ENCODE data around the gene GRK4.
"Not testable (repeated sequence)": the region's sequence is repeated elsewhere in the genome, so short reads cannot be mapped to it uniquely, and the experiment has no call there.

GRK4 gene

DNA sequence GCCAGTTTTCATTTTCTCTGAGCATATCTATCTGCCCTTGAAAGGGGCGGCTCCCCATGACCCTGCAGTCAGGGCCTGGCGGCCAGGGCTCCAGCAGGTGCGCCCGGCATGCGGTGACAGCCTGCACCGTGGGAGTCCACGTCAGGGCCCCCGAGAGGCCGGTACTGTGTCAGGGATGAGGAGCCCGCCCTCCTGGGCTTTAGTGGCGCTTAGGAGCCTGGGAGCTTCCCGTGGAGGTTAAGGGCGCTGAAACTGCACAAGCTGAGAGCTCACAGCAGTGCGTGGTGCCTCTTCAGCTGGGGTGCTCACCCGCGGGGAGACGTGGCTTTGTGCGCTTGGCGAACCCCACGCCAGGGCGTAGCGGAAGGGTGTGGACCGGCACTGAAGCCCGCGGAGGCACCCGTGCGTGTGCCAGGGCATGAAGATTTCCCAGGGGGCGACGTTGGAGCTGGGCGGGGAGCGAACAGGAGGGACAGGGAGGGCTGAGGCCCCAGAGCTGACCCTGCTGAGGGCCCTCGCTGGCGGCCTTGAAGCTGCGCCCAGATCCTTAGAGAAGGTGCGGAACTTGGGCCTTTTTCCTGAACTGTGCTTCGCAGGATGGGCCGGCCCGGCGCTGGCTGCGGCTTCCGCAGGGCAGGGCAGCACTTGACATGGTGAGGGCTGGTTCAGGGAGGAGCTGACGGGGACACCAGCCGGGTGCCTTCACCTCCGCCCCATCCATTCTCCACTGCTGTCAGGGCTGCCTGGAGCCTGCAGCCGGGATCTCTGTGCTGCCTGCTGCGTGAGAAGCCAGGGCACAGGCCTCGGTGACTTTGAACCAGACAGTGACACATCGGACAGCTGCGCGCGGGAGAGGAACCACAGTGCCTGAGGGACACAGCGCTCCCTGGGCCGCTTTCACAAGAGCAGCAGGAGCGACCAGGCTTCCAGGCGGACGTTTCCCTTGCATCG is 78.1 kb downstream of the GRK4 start:
- H3K4me3 ChIP-seq (ENCODE audit: insufficient read depth, low read depth, low read length): no peak overlapping the region

GRCh38 chr4:3042226-3042625 is 78.9 kb downstream of the GRK4 start:
- Histone ChIP-seq H3K36me3 (ENCODE audit: control insufficient read depth, insufficient read depth, low read length) (no peaks in the 10 kb centered on the region), H3K4me1 (ENCODE audit: control insufficient read depth, insufficient read depth, low read length) (no peaks in the 10 kb centered on the region), H3K27ac (ENCODE audit: insufficient read depth, low read depth, low read length, poor library complexity, severe bottlenecking) (no peak overlapping the region), H3K4me3 (ENCODE audit: insufficient read depth, low read depth, low read length) (no peak overlapping the region), H3K9me3 (ENCODE audit: control insufficient read depth, low read length) (no peaks in the 10 kb centered on the region), H3K27me3 (ENCODE audit: control insufficient read depth, insufficient read depth, low read length, poor library complexity, severe bottlenecking) (peaks cover 24% of the 10 kb centered on the region)
- 83 to 85% methylated on average over 10 of the region's 10 CpGs for WGBS, 2 experiments

More for the DNA sequence above, 78.1 kb downstream of the GRK4 start:
- Histone ChIP-seq H3K4me1 (ENCODE audit: control insufficient read depth, insufficient read depth, low read length) (no peaks in the 10 kb centered on the region), H3K27me3 (ENCODE audit: control insufficient read depth, insufficient read depth, low read length, poor library complexity, severe bottlenecking) (peaks cover 24% of the 10 kb centered on the region), H3K9me3 (ENCODE audit: control insufficient read depth, low read length) (no peaks in the 10 kb centered on the region), H3K36me3 (ENCODE audit: control insufficient read depth, insufficient read depth, low read length) (no peaks in the 10 kb centered on the region), H3K27ac (ENCODE audit: insufficient read depth, low read depth, low read length, poor library complexity, severe bottlenecking) (no peak overlapping the region)
- 70 to 73% methylated on average over 57 of the region's 57 CpGs for WGBS, 2 experiments

- Histone ChIP-seq H3K36me3 (ENCODE audit: control insufficient read depth, insufficient read depth, low read length) (no peaks in the 10 kb centered on the region), H3K27ac (ENCODE audit: insufficient read depth, low read depth, low read length, poor library complexity, severe bottlenecking) (no peak overlapping the region), H3K4me1 (ENCODE audit: control insufficient read depth, insufficient read depth, low read length) (no peaks in the 10 kb centered on the region), H3K4me3 (ENCODE audit: insufficient read depth, low read depth, low read length) (no peak overlapping the region), H3K9me3 (ENCODE audit: control insufficient read depth, low read length) (no peaks in the 10 kb centered on the region), H3K27me3 (ENCODE audit: control insufficient read depth, insufficient read depth, low read length, poor library complexity, severe bottlenecking) (peaks cover 24% of the 10 kb centered on the region)
- 87 to 88% methylated on average over 11 of the region's 11 CpGs for WGBS, 2 experiments
Measured at GRCh38 chr4:3043282-3044020, 80.1 kb downstream of the GRK4 start.

GRCh38 chr4:3044870-3045819 is 81.8 kb downstream of the GRK4 start:
- 93 to 94% methylated on average over 22 of the region's 22 CpGs for WGBS, 2 experiments

GRCh38 chr4:3046162-3046561 is 82.8 kb downstream of the GRK4 start:
- H3K4me1 ChIP-seq (ENCODE audit: control insufficient read depth, insufficient read depth, low read length): no peaks in the 10 kb centered on the region
- 90 to 93% methylated on average over 7 of the region's 7 CpGs for WGBS, 2 experiments

More at GRCh38 chr4:3044870-3045819, 81.8 kb downstream of the GRK4 start:
- Histone ChIP-seq H3K4me3 (ENCODE audit: insufficient read depth, low read depth, low read length) (no peak overlapping the region), H3K27ac (ENCODE audit: insufficient read depth, low read depth, low read length, poor library complexity, severe bottlenecking) (no peak overlapping the region), H3K27me3 (ENCODE audit: control insufficient read depth, insufficient read depth, low read length, poor library complexity, severe bottlenecking) (peaks cover 24% of the 10 kb centered on the region), H3K36me3 (ENCODE audit: control insufficient read depth, insufficient read depth, low read length) (no peaks in the 10 kb centered on the region), H3K9me3 (ENCODE audit: control insufficient read depth, low read length) (no peaks in the 10 kb centered on the region), H3K4me1 (ENCODE audit: control insufficient read depth, insufficient read depth, low read length) (no peaks in the 10 kb centered on the region)

DNA sequence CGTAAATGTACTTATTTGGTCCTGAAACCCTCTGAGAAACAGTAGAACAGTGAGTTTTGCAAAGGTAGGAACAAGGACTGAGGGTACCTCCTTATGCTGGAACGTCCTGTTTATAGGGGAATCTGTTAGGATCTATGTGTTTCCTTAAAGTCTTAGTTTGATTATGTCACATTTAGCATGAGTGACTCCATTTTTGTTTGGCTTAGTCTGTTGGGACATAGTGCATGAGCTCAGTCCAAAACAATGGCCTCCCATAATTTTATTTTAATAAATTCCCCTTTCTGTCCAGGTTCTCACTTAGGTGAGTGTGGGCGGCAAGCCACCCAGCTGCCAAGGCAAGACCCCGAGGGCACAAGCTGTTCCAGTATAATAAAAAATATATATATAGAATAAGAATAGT is 83.3 kb downstream of the GRK4 start:
- no peaks in the 10 kb centered on the region for H3K36me3 ChIP-seq (ENCODE audit: control insufficient read depth, insufficient read depth, low read length)
- no peaks in the 10 kb centered on the region for H3K4me1 ChIP-seq (ENCODE audit: control insufficient read depth, insufficient read depth, low read length)
- WGBS, 2 experiments: 82 to 94% methylated on average over 2 to 3 of the region's 4 CpGs
- H3K27me3 ChIP-seq (ENCODE audit: control insufficient read depth, insufficient read depth, low read length, poor library complexity, severe bottlenecking): peaks cover 13% of the 10 kb centered on the region
- no peak overlapping the region for H3K27ac ChIP-seq (ENCODE audit: insufficient read depth, low read depth, low read length, poor library complexity, severe bottlenecking)
- H3K4me3 ChIP-seq (ENCODE audit: insufficient read depth, low read depth, low read length): no peak overlapping the region
- H3K9me3 ChIP-seq (ENCODE audit: control insufficient read depth, low read length): no peaks in the 10 kb centered on the region

More at GRCh38 chr4:3046162-3046561, 82.8 kb downstream of the GRK4 start:
- Histone ChIP-seq H3K4me3 (ENCODE audit: insufficient read depth, low read depth, low read length) (no peak overlapping the region), H3K27ac (ENCODE audit: insufficient read depth, low read depth, low read length, poor library complexity, severe bottlenecking) (no peak overlapping the region), H3K27me3 (ENCODE audit: control insufficient read depth, insufficient read depth, low read length, poor library complexity, severe bottlenecking) (peaks cover 18% of the 10 kb centered on the region), H3K9me3 (ENCODE audit: control insufficient read depth, low read length) (no peaks in the 10 kb centered on the region), H3K36me3 (ENCODE audit: control insufficient read depth, insufficient read depth, low read length) (no peaks in the 10 kb centered on the region)

DNA sequence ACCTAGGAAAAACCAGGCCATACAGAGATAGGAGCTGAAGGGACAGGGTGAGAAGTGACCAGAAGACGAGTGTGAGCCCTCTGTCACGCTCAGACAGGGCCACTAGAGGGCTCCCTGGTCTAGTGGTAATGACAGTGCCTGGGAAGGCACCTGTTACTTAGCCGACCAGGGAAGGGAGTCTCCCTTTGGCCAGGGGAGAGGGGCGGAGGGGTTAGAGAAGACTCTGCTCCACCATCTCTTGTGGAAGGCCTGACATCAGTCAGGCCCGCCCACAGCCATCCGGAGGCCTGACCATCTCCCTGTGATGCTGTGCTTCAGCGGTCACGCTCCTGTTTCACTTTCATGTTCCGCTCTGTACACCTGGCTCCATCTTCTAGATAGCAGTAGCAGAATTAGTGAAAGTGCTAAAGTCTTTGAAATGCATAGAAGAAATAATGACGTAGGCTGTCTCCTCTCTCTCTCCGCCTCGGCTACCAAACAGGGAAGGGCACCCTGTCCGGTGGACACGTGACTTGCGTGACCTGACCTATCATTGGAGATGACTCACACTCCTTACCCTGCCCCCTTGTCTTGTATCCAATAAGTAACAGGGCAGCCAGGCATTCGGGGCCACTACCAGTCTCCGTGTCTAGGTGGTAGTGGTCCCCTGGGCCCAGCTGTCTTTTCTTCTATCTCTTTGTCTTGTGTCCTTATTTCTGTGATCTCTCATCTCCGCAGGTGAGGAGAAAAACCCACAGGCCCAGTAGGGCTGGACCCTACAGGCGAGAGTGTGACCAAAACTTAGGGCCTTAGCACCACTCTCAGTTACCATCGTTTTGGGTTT is 84.3 kb downstream of the GRK4 start:
- no peaks in the 10 kb centered on the region for H3K4me1 ChIP-seq (ENCODE audit: control insufficient read depth, insufficient read depth, low read length)
- 67 to 68% methylated on average over 20 of the region's 20 CpGs for WGBS, 2 experiments
- H3K4me3 ChIP-seq (ENCODE audit: insufficient read depth, low read depth, low read length): no peak overlapping the region
- no peak overlapping the region for H3K27ac ChIP-seq (ENCODE audit: insufficient read depth, low read depth, low read length, poor library complexity, severe bottlenecking)
- peaks cover 3% of the 10 kb centered on the region for H3K27me3 ChIP-seq (ENCODE audit: control insufficient read depth, insufficient read depth, low read length, poor library complexity, severe bottlenecking)
- H3K9me3 ChIP-seq (ENCODE audit: control insufficient read depth, low read length): no peaks in the 10 kb centered on the region
- no peaks in the 10 kb centered on the region for H3K36me3 ChIP-seq (ENCODE audit: control insufficient read depth, insufficient read depth, low read length)

DNA sequence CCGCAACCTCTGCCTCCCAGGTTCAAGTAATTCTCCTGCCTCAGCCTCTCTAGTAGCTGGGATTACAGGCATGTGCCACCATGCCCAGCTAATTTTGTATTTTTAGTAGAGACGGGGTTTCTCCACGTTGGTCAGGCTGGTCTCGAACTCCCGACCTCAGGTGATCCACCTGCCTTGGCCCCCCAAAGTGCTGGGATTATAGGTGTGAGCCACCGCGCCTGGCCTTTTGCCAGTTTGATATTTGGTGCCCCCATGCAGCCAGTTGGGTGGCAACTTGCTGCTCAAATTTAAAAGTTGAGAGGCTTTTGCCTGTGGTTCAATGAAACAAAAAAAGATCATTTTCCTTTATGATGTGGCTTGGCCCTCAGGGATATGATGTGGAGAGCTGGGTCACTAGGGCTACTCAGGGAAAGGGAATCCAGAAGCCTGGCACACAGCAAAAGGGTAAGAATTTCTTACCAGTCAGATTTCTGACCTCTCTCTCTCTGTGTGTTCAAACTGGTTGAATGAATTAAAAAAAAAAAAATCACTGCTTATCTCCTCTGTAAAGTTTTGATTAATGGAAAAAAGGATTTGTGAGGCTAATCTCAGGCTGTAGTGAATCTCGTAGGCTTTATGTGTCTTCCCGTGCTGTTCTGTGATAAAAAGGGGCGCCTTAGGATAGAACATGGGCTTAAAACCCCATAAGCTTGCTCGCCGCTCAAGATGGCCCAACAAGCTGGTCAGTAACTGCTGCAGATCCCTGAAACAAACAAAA is 87.9 kb downstream of the GRK4 start:
- WGBS, 2 experiments: 85 to 89% methylated on average over 12 of the region's 12 CpGs
- not testable (repeated sequence) for H3K4me1 ChIP-seq (ENCODE audit: control insufficient read depth, insufficient read depth, low read length); H3K27me3 ChIP-seq (ENCODE audit: control insufficient read depth, insufficient read depth, low read length, poor library complexity, severe bottlenecking); H3K36me3 ChIP-seq (ENCODE audit: control insufficient read depth, insufficient read depth, low read length); H3K9me3 ChIP-seq (ENCODE audit: control insufficient read depth, low read length); H3K4me3 ChIP-seq (ENCODE audit: insufficient read depth, low read depth, low read length); H3K27ac ChIP-seq (ENCODE audit: insufficient read depth, low read depth, low read length, poor library complexity, severe bottlenecking)

Measured in ectodermal cell (in vitro differentiated cells).